Fibroblast of skin of abdomen (primary cell): ENCODE data around the gene THSD7A.
A peak's percentile ranks its signal among the peaks of the same experiment; 100 is the strongest.
"Not testable (repeated sequence)": the region's sequence is repeated elsewhere in the genome, so short reads cannot be mapped to it uniquely, and the experiment has no call there.

Experiments
- DNase-seq: peaks from one replicate; pipeline ENCODE4 v3.0.0-alpha.2; 2013

Gene THSD7A

GRCh38 chr7:11587048-11587447 is 244.9 kb downstream of the THSD7A start:
- DNase-seq, result no peak

GRCh38 chr7:11584406-11585031 is 247.5 kb downstream of the THSD7A start:
- no peak for DNase-seq

- no peak for DNase-seq
Measured at GRCh38 chr7:11579141-11579540, 252.9 kb downstream of the THSD7A start.

- no peak for DNase-seq
Measured at GRCh38 chr7:11576310-11576709, 255.7 kb downstream of the THSD7A start.

- no peak for DNase-seq
Measured at GRCh38 chr7:11573128-11573750, 258.8 kb downstream of the THSD7A start.

GRCh38 chr7:11570922-11571550 is 261.0 kb downstream of the THSD7A start:
- DNase-seq, result no peak

- no peak for DNase-seq
Measured at GRCh38 chr7:11570205-11570604, 261.8 kb downstream of the THSD7A start.

- DNase-seq, result no peak
Measured at GRCh38 chr7:11567571-11567970, 264.4 kb downstream of the THSD7A start.

- peak; percentile 29 for DNase-seq
Measured at GRCh38 chr7:11557627-11558026, 274.4 kb downstream of the THSD7A start.

- no peak for DNase-seq
Measured at GRCh38 chr7:11552676-11553296, 279.2 kb downstream of the THSD7A start.

- DNase-seq, result no peak
Measured at GRCh38 chr7:11551470-11551869, 280.5 kb downstream of the THSD7A start.

GRCh38 chr7:11548532-11548931 is 283.5 kb downstream of the THSD7A start:
- DNase-seq, result no peak

GRCh38 chr7:11541330-11541729 is 290.7 kb downstream of the THSD7A start:
- DNase-seq, result no peak

GRCh38 chr7:11540271-11540761 is 291.7 kb downstream of the THSD7A start:
- DNase-seq, result peak; percentile 81

- DNase-seq, result peak; percentile 20
Measured at GRCh38 chr7:11539853-11540252, 292.1 kb downstream of the THSD7A start.

- DNase-seq, result no peak
Measured at GRCh38 chr7:11538751-11539299, 293.2 kb downstream of the THSD7A start.

GRCh38 chr7:11533229-11533820 is 298.7 kb downstream of the THSD7A start:
- DNase-seq, result no peak

GRCh38 chr7:11529382-11529781 is 302.6 kb downstream of the THSD7A start:
- no peak for DNase-seq

- no peak for DNase-seq
Measured at GRCh38 chr7:11527707-11528106, 304.3 kb downstream of the THSD7A start.

- no peak for DNase-seq
Measured at GRCh38 chr7:11524476-11525397, 307.3 kb downstream of the THSD7A start.

- DNase-seq, result not testable (repeated sequence)
Measured at GRCh38 chr7:11521964-11522499, 310.0 kb downstream of the THSD7A start.
